Ascending aorta (tissue), 2 donors: Measurements from ENCODE around the gene RILP. TPM values are rescaled to one million over a fixed set of nuclear protein-coding genes. Genes with fewer than 3 reads are reported as not detected.
"Not testable (repeated sequence)": the region's sequence is repeated elsewhere in the genome, so short reads cannot be mapped to it uniquely, and the experiment has no call there.

ENCODE experiments used
- DNase-seq, 2 donors: peaks; one replicate each; pipeline ENCODE4 v3.0.0-alpha.2; 2019; ENCODE audit warnings: low spot score in 2 of 2
- H3K27ac ChIP-seq, 2 donors: fragments of 200-600 bp; sonication (generic); one replicate each; pipeline ENCODE4 v1.5.1; 2016 to 2017; ENCODE audit warnings: mild to moderate bottlenecking in 1 of 2
- H3K27me3 ChIP-seq: fragments of 200-600 bp; sonication (generic); one replicate; pipeline ENCODE4 v1.5.1; 2017
- H3K36me3 ChIP-seq, 2 donors: fragments of 200-600 bp; sonication (generic); one replicate each; pipeline ENCODE4 v1.5.1; 2016
- H3K4me1 ChIP-seq, 2 donors: fragments of 200-600 bp; sonication (generic); one replicate each; pipeline ENCODE4 v1.5.1; 2016 to 2017; ENCODE audit warnings: mild to moderate bottlenecking in 1 of 2
- H3K4me3 ChIP-seq, 2 donors: fragments of 200-600 bp; sonication (generic); one replicate each; pipeline ENCODE4 v1.5.1; 2016 to 2017; ENCODE audit warnings: mild to moderate bottlenecking in 1 of 2
- H3K9me3 ChIP-seq, 2 donors: fragments of 200-600 bp; sonication (generic); one replicate each; pipeline ENCODE4 v1.5.1; 2016
- CTCF ChIP-seq, 3 experiments: fragments of 200-600 bp in 2 of 3; fragments of 450-650 bp in 1 of 3; sonication (generic) in 2 of 3; IDR thresholded peaks; one replicate each; pipeline ENCODE4 v1.5.1; 2016 to 2019; ENCODE audit warnings: antibody characterized with exemption in 3 of 3, mild to moderate bottlenecking in 1 of 3, moderate library complexity in 1 of 3
- intact Hi-C: fragments of 100-400 bp; cut with DNase I; formaldehyde crosslinking; loops from one replicate; pipeline ENCODE4 v1.15.1; 2023
- total RNA-seq: library from RNA; depleted of rRNA; stranded (reverse); fragments of >200 nt; gene quantifications from one replicate; pipeline ENCODE4 v1.1.0, GENCODE V29; 2016

The RILP gene
- 103 TPM for total RNA-seq

- no peak for TF ChIP-seq CTCF (IDR thresholded peaks at IDR 0.05)
- intact Hi-C loops = loop anchor here (1.0 to 5.0 kb wide), 5 partner anchors 22 to 383 kb away; partner anchors contain the start of genes CRK, PRPF8 and SLC43A2
- peak in 1 of 2 donors; percentile 89 for DNase-seq
- Histone ChIP-seq H3K27me3 (no peaks in the 10 kb centered on the region), H3K4me1 (peaks cover 4 to 21% of the 10 kb centered on the region in 2 donors), H3K4me3 (peak within 1 kb of the TSS; percentile 74 to 92), H3K27ac (peak within 1 kb of the TSS; percentile 94 to 99), H3K9me3 (no peaks in the 10 kb centered on the region), H3K36me3 (peaks cover 46 to 48% of the 10 kb centered on the region in 2 donors)
Measured at GRCh38 chr17:1649844-1650501, at the start of gene RILP. RILP (minus strand) TSS chr17:1649866; CDS start chr17:1649804, 62 bp downstream.

- Histone ChIP-seq H3K4me3 (no peak overlapping the region), H3K36me3 (no peaks in the 10 kb centered on the region), H3K9me3 (no peaks in the 10 kb centered on the region), H3K4me1 (peaks cover 0 to 6% of the 10 kb centered on the region in 2 donors), H3K27me3 (no peaks in the 10 kb centered on the region), H3K27ac (peak overlapping the region; percentile 58 to 67)
- intact Hi-C loops = no loop called here
- no peak for TF ChIP-seq CTCF (IDR thresholded peaks at IDR 0.05)
- no peak for DNase-seq
Measured at GRCh38 chr17:1697681-1698080, 48.0 kb upstream of the RILP start.

GRCh38 chr17:1695365-1695764, 45.7 kb upstream of the RILP start:
- no peak for DNase-seq
- no peaks in the 10 kb centered on the region for H3K36me3 ChIP-seq
- H3K4me3 ChIP-seq = no peak overlapping the region
- no peak for TF ChIP-seq CTCF (IDR thresholded peaks at IDR 0.05)
- no peaks in the 10 kb centered on the region for H3K27me3 ChIP-seq
- peaks cover 0 to 6% of the 10 kb centered on the region in 2 donors for H3K4me1 ChIP-seq
- H3K27ac ChIP-seq = no peak overlapping the region
- no peaks in the 10 kb centered on the region for H3K9me3 ChIP-seq
- intact Hi-C loops = no loop called here

DNA sequence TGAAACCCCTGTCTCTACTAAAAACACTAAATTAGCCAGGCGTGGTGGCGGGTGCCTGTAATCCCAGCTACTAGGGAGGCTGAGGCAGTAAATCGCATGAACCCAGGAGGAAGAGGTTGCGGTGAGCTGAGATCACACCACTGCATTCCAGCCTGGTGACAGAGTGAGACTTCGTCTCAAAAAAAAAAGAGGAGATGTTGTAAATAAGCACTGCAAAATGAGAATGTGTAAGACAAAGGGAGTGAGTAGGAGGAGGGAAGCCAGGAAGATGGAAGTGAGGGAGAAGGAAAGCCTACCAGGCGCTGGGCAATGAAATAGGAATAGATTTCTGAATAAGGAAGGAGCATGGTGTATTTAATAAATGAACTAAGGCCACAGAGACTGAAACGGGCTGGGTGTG, 43.7 kb upstream of the RILP start:
- no peaks in the 10 kb centered on the region for H3K9me3 ChIP-seq
- TF ChIP-seq CTCF (IDR thresholded peaks at IDR 0.05) = no peak
- no peak overlapping the region for H3K27ac ChIP-seq
- DNase-seq = no peak
- intact Hi-C loops = no loop called here
- H3K4me3 ChIP-seq = no peak overlapping the region
- peaks cover 0 to 6% of the 10 kb centered on the region in 2 donors for H3K4me1 ChIP-seq
- H3K27me3 ChIP-seq = no peaks in the 10 kb centered on the region
- H3K36me3 ChIP-seq = no peaks in the 10 kb centered on the region

DNA sequence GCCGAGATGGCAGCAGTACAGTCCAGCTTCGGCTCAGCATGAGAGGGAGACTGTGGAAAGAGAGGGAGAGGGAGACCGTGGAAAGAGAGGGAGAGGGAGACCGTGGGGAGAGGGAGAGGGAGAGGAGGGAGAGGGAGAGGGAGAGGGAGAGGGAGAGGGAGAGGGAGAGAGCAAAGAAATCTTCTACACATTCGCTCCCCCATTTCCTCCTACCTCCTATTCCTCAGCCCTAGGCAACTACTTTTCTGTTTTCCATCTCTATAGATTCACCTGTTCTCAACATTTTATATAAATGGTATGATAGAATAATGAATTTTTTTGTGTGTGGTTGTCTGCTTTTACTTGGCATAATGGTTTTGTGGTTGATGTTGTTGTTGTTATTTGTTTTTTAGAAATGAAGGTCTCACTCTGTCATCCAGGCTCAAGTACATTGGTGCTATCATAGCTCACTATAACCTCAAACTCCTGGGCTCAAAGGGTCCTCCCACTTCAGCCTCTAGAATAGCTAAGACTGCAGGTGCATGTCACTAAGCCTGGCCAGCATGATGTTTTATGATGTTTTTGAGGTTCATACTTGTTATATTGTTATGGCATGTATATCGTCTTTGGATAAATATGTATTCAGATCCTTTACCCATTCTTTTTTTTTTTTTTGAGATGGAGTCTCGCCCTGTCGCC, 41.0 kb upstream of the RILP start:
- intact Hi-C loops = no loop called here
- no peak for DNase-seq
- H3K27ac ChIP-seq = no peak overlapping the region
- no peaks in the 10 kb centered on the region for H3K36me3 ChIP-seq
- H3K4me1 ChIP-seq = no peaks in the 10 kb centered on the region
- no peaks in the 10 kb centered on the region for H3K9me3 ChIP-seq
- TF ChIP-seq CTCF (IDR thresholded peaks at IDR 0.05) = no peak
- no peak overlapping the region for H3K4me3 ChIP-seq
- no peaks in the 10 kb centered on the region for H3K27me3 ChIP-seq

GRCh38 chr17:1688405-1688804, 38.7 kb upstream of the RILP start:
- H3K27ac ChIP-seq, H3K4me3 ChIP-seq, H3K27me3 ChIP-seq, intact Hi-C loops, H3K36me3 ChIP-seq, H3K9me3 ChIP-seq, DNase-seq, H3K4me1 ChIP-seq: not testable (repeated sequence)
